ENCODE results near the gene MPP3.

MPP3 gene

GRCh38 chr17:43832168-43832975 lies 574 bp downstream of the MPP3 start:
- DNase-seq (ENCODE audit: low spot score) = peak; percentile 63
- FAIRE-seq = no peak

- FAIRE-seq (no peak), DNase-seq (ENCODE audit: low spot score) (no peak)
Measured at GRCh38 chr17:43831633-43832032, 1.3 kb downstream of the MPP3 start.

GRCh38 chr17:43830510-43831140 lies 2.3 kb downstream of the MPP3 start:
- no peak for DNase-seq (ENCODE audit: low spot score)
- no peak for FAIRE-seq

- no peak for DNase-seq (ENCODE audit: low spot score)
- FAIRE-seq = no peak
Measured at GRCh38 chr17:43829738-43830137, 3.2 kb downstream of the MPP3 start.

- FAIRE-seq (no peak), DNase-seq (ENCODE audit: low spot score) (no peak)
Measured at GRCh38 chr17:43827596-43827995, 5.3 kb downstream of the MPP3 start.

- DNase-seq (ENCODE audit: low spot score) = no peak
- no peak for FAIRE-seq
Measured at GRCh38 chr17:43826206-43826605, 6.7 kb downstream of the MPP3 start.

- no peak for FAIRE-seq
- no peak for DNase-seq (ENCODE audit: low spot score)
Measured at GRCh38 chr17:43825567-43825966, 7.4 kb downstream of the MPP3 start.

GRCh38 chr17:43823350-43824084 lies 9.4 kb downstream of the MPP3 start:
- no peak for FAIRE-seq
- DNase-seq (ENCODE audit: low spot score) = no peak

- DNase-seq (ENCODE audit: low spot score) = no peak
Measured at GRCh38 chr17:43822570-43823190, 10.3 kb downstream of the MPP3 start.

GRCh38 chr17:43820759-43821158 lies 12.2 kb downstream of the MPP3 start:
- DNase-seq (ENCODE audit: low spot score) (no peak), FAIRE-seq (no peak)

More at GRCh38 chr17:43822570-43823190, 10.3 kb downstream of the MPP3 start:
- no peak for FAIRE-seq

- no peak for FAIRE-seq
- DNase-seq (ENCODE audit: low spot score) = no peak
Measured at GRCh38 chr17:43818966-43819365, 14.0 kb downstream of the MPP3 start.

- DNase-seq (ENCODE audit: low spot score) = no peak
- FAIRE-seq = no peak
Measured at GRCh38 chr17:43817826-43818225, 15.1 kb downstream of the MPP3 start.

GRCh38 chr17:43816336-43817320 lies 16.3 kb downstream of the MPP3 start:
- no peak for FAIRE-seq
- DNase-seq (ENCODE audit: low spot score) = no peak

GRCh38 chr17:43814714-43815113 lies 18.2 kb downstream of the MPP3 start:
- FAIRE-seq (peak; percentile 69), DNase-seq (ENCODE audit: low spot score) (peak; percentile 59)

GRCh38 chr17:43814026-43814425 lies 18.9 kb downstream of the MPP3 start:
- FAIRE-seq (no peak), DNase-seq (ENCODE audit: low spot score) (no peak)

- FAIRE-seq = no peak
Measured at GRCh38 chr17:43813386-43813785, 19.6 kb downstream of the MPP3 start.

GRCh38 chr17:43812396-43813265 lies 20.3 kb downstream of the MPP3 start:
- DNase-seq (ENCODE audit: low spot score) (no peak), FAIRE-seq (no peak)

More at GRCh38 chr17:43813386-43813785, 19.6 kb downstream of the MPP3 start:
- DNase-seq (ENCODE audit: low spot score) = peak; percentile 36

GRCh38 chr17:43810823-43811222 lies 22.1 kb downstream of the MPP3 start:
- DNase-seq (ENCODE audit: low spot score) (no peak), FAIRE-seq (no peak)

- FAIRE-seq (no peak), DNase-seq (ENCODE audit: low spot score) (no peak)
Measured at GRCh38 chr17:43810226-43810715, 22.7 kb downstream of the MPP3 start.
